IMR-90 (cell line): Measurements from ENCODE around the gene AZGP1. TPM values are rescaled to one million over a fixed set of nuclear protein-coding genes. Genes with fewer than 3 reads are reported as not detected.
A peak's percentile ranks its signal among the peaks of the same experiment; 100 is the strongest.

Experiments used
- ATAC-seq: fragments of 200-7000 bp; cut with Tn5 transposase; 2 replicates; pipeline ENCODE4 v1.9.1; 2020; ENCODE audit warnings: low read depth, mild to moderate bottlenecking, moderate library complexity
- BruUV-seq: library from RNA; stranded (reverse); fragments of 400-500 nt; replicated peaks from 2 replicates; lab custom pipeline; 2021; lab: Mats Ljungman, UMichigan
- CTCF ChIA-PET: fragments of 300-600 bp; formaldehyde crosslinking; extraction: SDS; loops from one replicate; lab custom pipeline; 2021; ENCODE audit warnings: antibody characterized with exemption; lab: Yijun Ruan, JAX
- POLR2A ChIA-PET: fragments of 300-600 bp; sonication (Branson Sonifier 250); formaldehyde crosslinking; loops from one replicate; lab custom pipeline; 2022; ENCODE audit warnings: antibody characterized with exemption; ENCODE audit not compliant: unreplicated experiment; lab: Charles Lee
- DNase-seq: peaks from one replicate; pipeline ENCODE4 v3.0.0; 2013
- H2AFZ ChIP-seq: replicated peaks from 2 replicates; pipeline ENCODE3; 2013; ENCODE audit warnings: low read length, mild to moderate bottlenecking; ENCODE audit not compliant: poor library complexity
- H2AK5ac ChIP-seq: 2 replicates; pipeline ENCODE4 v1.6.1; 2013; ENCODE audit warnings: low read depth, low read length, inconsistent platforms
- H2AK9ac ChIP-seq: replicated peaks from 2 replicates; pipeline ENCODE3; 2013; ENCODE audit warnings: mild to moderate bottlenecking, low read depth, low read length, moderate library complexity; ENCODE audit not compliant: poor library complexity
- H2BK120ac ChIP-seq: 2 replicates; pipeline ENCODE4 v1.6.1; 2013; ENCODE audit warnings: low read depth, low read length, inconsistent platforms
- H2BK15ac ChIP-seq: 3 replicates; pipeline ENCODE4 v1.6.1; 2013; ENCODE audit warnings: low read depth, low read length, inconsistent platforms
- H2BK20ac ChIP-seq: 2 replicates; pipeline ENCODE4 v1.6.1; 2013; ENCODE audit warnings: low read depth, mild to moderate bottlenecking, inconsistent platforms, low read length, moderate library complexity
- H2BK5ac ChIP-seq: 2 replicates; pipeline ENCODE4 v1.6.1; 2013; ENCODE audit warnings: mild to moderate bottlenecking, low read depth, low read length, inconsistent platforms; ENCODE audit not compliant: poor library complexity, severe bottlenecking
- H3K14ac ChIP-seq: replicated peaks from 2 replicates; pipeline ENCODE4 v1.6.1; 2013; ENCODE audit warnings: low read depth, low read length, inconsistent platforms
- H3K18ac ChIP-seq: 2 replicates; pipeline ENCODE4 v1.6.1; 2013; ENCODE audit warnings: low read depth, low read length, control low read depth
- H3K23ac ChIP-seq: 2 replicates; pipeline ENCODE4 v1.6.1; 2013; ENCODE audit warnings: low read depth, low read length, inconsistent platforms
- H3K27ac ChIP-seq: 2 replicates; pipeline ENCODE4 v1.5.1; 2013; ENCODE audit warnings: mild to moderate bottlenecking, control low read depth, low read length; ENCODE audit not compliant: insufficient read depth
- H3K27me3 ChIP-seq: 2 replicates; pipeline ENCODE4 v1.6.1; 2013; ENCODE audit warnings: low read length; ENCODE audit not compliant: control insufficient read depth, insufficient read depth
- H3K36me3 ChIP-seq: 2 replicates; pipeline ENCODE4 v1.6.1; 2013; ENCODE audit warnings: low read length, mixed read lengths; ENCODE audit not compliant: control insufficient read depth, insufficient read depth
- H3K4ac ChIP-seq: 2 replicates; pipeline ENCODE4 v1.6.1; 2013; ENCODE audit warnings: low read depth, low read length, inconsistent platforms
- H3K4me1 ChIP-seq: 2 replicates; pipeline ENCODE4 v1.6.1; 2013; ENCODE audit warnings: low read length, mixed read lengths; ENCODE audit not compliant: control insufficient read depth, insufficient read depth
- H3K4me2 ChIP-seq: 2 replicates; pipeline ENCODE4 v1.6.1; 2013; ENCODE audit warnings: low read depth, mild to moderate bottlenecking, control low read depth, low read length, moderate library complexity
- H3K4me3 ChIP-seq: 2 replicates; pipeline ENCODE4 v1.5.1; 2013; ENCODE audit warnings: low read depth, mild to moderate bottlenecking, control low read depth, low read length, moderate library complexity; ENCODE audit not compliant: insufficient read depth
- H3K56ac ChIP-seq: 2 replicates; pipeline ENCODE4 v1.6.1; 2013; ENCODE audit warnings: low read length, inconsistent platforms; ENCODE audit not compliant: insufficient read depth; ENCODE audit errors: extremely low read depth
- H3K79me1 ChIP-seq, 2 experiments: 2 replicates each; pipeline ENCODE4 v1.6.1; 2013; ENCODE audit warnings: low read length in 2 of 2, inconsistent platforms in 1 of 2, low read depth in 1 of 2
- H3K9ac ChIP-seq: 2 replicates; pipeline ENCODE4 v1.6.1; 2013; ENCODE audit warnings: low read depth, low read length, control low read depth
- H3K9me1 ChIP-seq: 2 replicates; pipeline ENCODE4 v1.6.1; 2013; ENCODE audit warnings: low read length, inconsistent platforms; ENCODE audit not compliant: insufficient read depth
- H3K9me3 ChIP-seq: 2 replicates; pipeline ENCODE4 v1.6.1; 2013; ENCODE audit warnings: low read length; ENCODE audit not compliant: control insufficient read depth, insufficient read depth
- H4K20me1 ChIP-seq: 2 replicates; pipeline ENCODE4 v1.6.1; 2013; ENCODE audit warnings: low read length, inconsistent platforms; ENCODE audit not compliant: insufficient read depth
- H4K5ac ChIP-seq: 2 replicates; pipeline ENCODE4 v1.6.1; 2013; ENCODE audit warnings: mild to moderate bottlenecking, low read depth, low read length, control low read depth
- H4K8ac ChIP-seq, 2 experiments: 2 replicates each; pipeline ENCODE4 v1.6.1; 2013; ENCODE audit warnings: low read depth in 2 of 2, low read length in 2 of 2, control low read depth in 1 of 2, inconsistent platforms in 1 of 2
- H4K91ac ChIP-seq: 2 replicates; pipeline ENCODE4 v1.6.1; 2013; ENCODE audit warnings: low read depth, low read length, inconsistent platforms; ENCODE audit not compliant: insufficient read depth
- BHLHE40 ChIP-seq: fragments of 150-350 bp; IDR thresholded peaks from 2 replicates; pipeline ENCODE4 v1.6.1; 2016; ENCODE audit warnings: mild to moderate bottlenecking, low read depth, low read length
- CEBPB ChIP-seq: IDR thresholded peaks from 2 replicates; pipeline ENCODE4 v1.6.1; 2012; ENCODE audit warnings: low read depth, low read length, improper control_type of control experiment
- CHD1 ChIP-seq: IDR thresholded peaks from 2 replicates; pipeline ENCODE4 v1.6.1; 2012; ENCODE audit warnings: low read depth, low read length, improper control_type of control experiment
- ELK1 ChIP-seq: fragments of 150-350 bp; IDR thresholded peaks from 2 replicates; pipeline ENCODE4 v1.6.1; 2016; ENCODE audit warnings: low read depth, mild to moderate bottlenecking, low read length, moderate library complexity, borderline replicate concordance
- FOS ChIP-seq: fragments of 150-350 bp; IDR thresholded peaks from 2 replicates; pipeline ENCODE4 v1.6.1; 2016; ENCODE audit warnings: low read depth, low read length
- MAZ ChIP-seq: IDR thresholded peaks from 2 replicates; pipeline ENCODE4 v1.6.1; 2012; ENCODE audit warnings: low read depth, mild to moderate bottlenecking, low read length, improper control_type of control experiment, moderate library complexity, borderline replicate concordance
- MXI1 ChIP-seq: IDR thresholded peaks from 2 replicates; pipeline ENCODE4 v1.6.1; 2012; ENCODE audit warnings: low read depth, mild to moderate bottlenecking, low read length, moderate library complexity, borderline replicate concordance
- NFE2L2 ChIP-seq: fragments of 150-350 bp; IDR thresholded peaks from 2 replicates; pipeline ENCODE4 v1.6.1; 2016; ENCODE audit warnings: low read depth, mild to moderate bottlenecking, low read length
- RAD21 ChIP-seq: IDR thresholded peaks from 2 replicates; pipeline ENCODE4 v1.6.1; 2012; ENCODE audit warnings: low read length, improper control_type of control experiment
- RCOR1 ChIP-seq: IDR thresholded peaks from 2 replicates; pipeline ENCODE4 v1.6.1; 2012; ENCODE audit warnings: mild to moderate bottlenecking, low read length, improper control_type of control experiment; ENCODE audit not compliant: insufficient replicate concordance
- RFX5 ChIP-seq: IDR thresholded peaks from 2 replicates; pipeline ENCODE4 v1.8.0; 2012; ENCODE audit warnings: low read depth, mild to moderate bottlenecking, low read length, moderate library complexity
- SMC3 ChIP-seq: fragments of 150-350 bp; IDR thresholded peaks from 2 replicates; pipeline ENCODE4 v1.6.1; 2016; ENCODE audit warnings: low read depth, mild to moderate bottlenecking, antibody characterized with exemption, low read length, moderate library complexity
- WGBS, 2 experiments: methylation state at CpG; one replicate each; pipeline versions ENCODE4 v1.1.5 to v1.1.7; 2013; ENCODE audit warnings: missing lambda C conversion rate in 2 of 2; ENCODE audit not compliant: insufficient read length in 1 of 2; ENCODE audit errors: extremely low coverage in 2 of 2; 5-methylcytosine and 5-hydroxymethylcytosine counted together
- dilution Hi-C: fragments of 300-500 bp; cut with HindIII; formaldehyde crosslinking; loops from one replicate; pipeline ENCODE4 v1.14.3; 2018; ENCODE audit warnings: low sequenced_read_pairs; ENCODE audit not compliant: unreplicated experiment
- in situ Hi-C: fragments of 300-500 bp; cut with MboI; formaldehyde crosslinking; loops from 3 replicates; pipeline ENCODE4 v1.14.3; 2019; ENCODE audit warnings: low sequenced_read_pairs, inconsistent platforms, mixed read lengths
- intact Hi-C: fragments of 100-400 bp; cut with micrococcal nuclease; formaldehyde crosslinking; loops from 2 replicates; pipeline ENCODE4 v1.10.0; 2022
- polyA plus RNA-seq, 3 experiments: library from polyadenylated mRNA; depleted of rRNA; stranded (reverse); fragments of >200 nt; gene quantifications; 2 replicates each; pipeline ENCODE4 v1.2.3, GENCODE V29; 2012; ENCODE audit warnings: low replicate concordance in 1 of 3
- total RNA-seq: library from RNA; depleted of rRNA; stranded (reverse); fragments of >200 nt; gene quantifications from 2 replicates; pipeline ENCODE4 v1.2.3, GENCODE V29; 2012
- TF ChIP-seq, protein P1 (sequence below): fragments of 150-350 bp; IDR thresholded peaks from 2 replicates; pipeline ENCODE4 v1.6.1; 2017; ENCODE audit warnings: mild to moderate bottlenecking, antibody characterized with exemption, low read length, low read depth

Gene AZGP1
- total and polyA plus RNA-seq, 2 of the 4 experiments (the other 2 are of a cell fraction): not detected

GRCh38 chr7:99918959-99919813 lies 56.6 kb downstream of the AZGP1 start, which contains the start of gene TRIM4:
Gene TRIM4 (minus strand): TSS chr7:99919530. CDS start chr7:99919401, 129 bp downstream.
- DNase-seq: peak; percentile 91
- TF ChIP-seq MAZ: peak; percentile 45; the same call in 1 of the 2 replicates
- TF ChIP-seq RFX5: no peak
- no peak for TF ChIP-seq CEBPB
- TF ChIP-seq, protein P1, sequence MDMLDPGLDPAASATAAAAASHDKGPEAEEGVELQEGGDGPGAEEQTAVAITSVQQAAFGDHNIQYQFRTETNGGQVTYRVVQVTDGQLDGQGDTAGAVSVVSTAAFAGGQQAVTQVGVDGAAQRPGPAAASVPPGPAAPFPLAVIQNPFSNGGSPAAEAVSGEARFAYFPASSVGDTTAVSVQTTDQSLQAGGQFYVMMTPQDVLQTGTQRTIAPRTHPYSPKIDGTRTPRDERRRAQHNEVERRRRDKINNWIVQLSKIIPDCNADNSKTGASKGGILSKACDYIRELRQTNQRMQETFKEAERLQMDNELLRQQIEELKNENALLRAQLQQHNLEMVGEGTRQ: no peak
- no peak for TF ChIP-seq FOS
- TF ChIP-seq NFE2L2: no peak
- no peak for TF ChIP-seq SMC3
- no peak for TF ChIP-seq BHLHE40
- TF ChIP-seq CHD1: no peak
- TF ChIP-seq RAD21: no peak
- TF ChIP-seq MXI1: peak; percentile 42; the same call in 1 of the 2 replicates
- no peak for TF ChIP-seq ELK1
- peak; percentile 29 for TF ChIP-seq RCOR1

More at GRCh38 chr7:99918959-99919813, 56.6 kb downstream of the AZGP1 start, which contains the start of gene TRIM4:
- in situ Hi-C loops (loop anchor here (10.0 kb wide), 1 partner anchor 136 kb away; no protein-coding TSS in a partner anchor), intact Hi-C loops (loop anchor here (5.0 kb wide), 1 partner anchor 362 kb away; the partner anchor contains the start of gene ZNF655), dilution Hi-C loops (no loop called here)
- Histone ChIP-seq H3K9me3 (no peaks in the 10 kb centered on the region), H3K4me1 (peaks cover 6% of the 10 kb centered on the region), H2AFZ (peak within 1 kb of the TSS; percentile 96), H2BK20ac (no peak within 1 kb of the TSS), H4K5ac (peak within 1 kb of the TSS; percentile 99), H3K79me1 (peaks cover 3 to 55% of the 10 kb centered on the region in 2 experiments), H2BK5ac (peak within 1 kb of the TSS; percentile 84), H3K4me3 (peak within 1 kb of the TSS; percentile 98), H3K36me3 (peaks cover 14% of the 10 kb centered on the region), H3K18ac (peak within 1 kb of the TSS; percentile 77), H3K56ac (peak within 1 kb of the TSS; percentile 86), H2BK15ac (no peak within 1 kb of the TSS), H2AK9ac (peak within 1 kb of the TSS; percentile 74), H3K9me1 (peaks cover 4% of the 10 kb centered on the region; the same call in 1 of the 2 replicates), H4K91ac (peak within 1 kb of the TSS; percentile 83), H4K8ac (peak within 1 kb of the TSS; percentile 97 to 99), H3K4me2 (peak within 1 kb of the TSS; percentile 89), H3K14ac (peak within 1 kb of the TSS; percentile 98), H2AK5ac (peak within 1 kb of the TSS; percentile 78), H4K20me1 (peaks cover 30% of the 10 kb centered on the region), H3K23ac (peak within 1 kb of the TSS; percentile 98), H3K9ac (peak within 1 kb of the TSS; percentile 99), H3K4ac (peak within 1 kb of the TSS; percentile 97), H2BK120ac (peak within 1 kb of the TSS; percentile 26), H3K27ac (peak within 1 kb of the TSS; percentile 95), H3K27me3 (no peaks in the 10 kb centered on the region)
- ATAC-seq: peak; percentile 98
- WGBS, 2 experiments: 1% methylated on average over 34 of the region's 81 CpGs; no CpG with 5 or more reads in 1 of the 2 experiments
- TSS peak; percentile 88 for BruUV-seq
- ChIA-PET CTCF (interaction anchor here (1.4 kb wide), 1 partner anchor 10 kb away, joined by 3 read pairs; no protein-coding TSS in a partner anchor), POLR2A (interaction anchor here (0.6 kb wide), 1 partner anchor 67 kb away, joined by 8 read pairs; no protein-coding TSS in a partner anchor)
